ENCODE results near the gene STAB2. TPM values are rescaled to one million over a fixed set of nuclear protein-coding genes. Genes with fewer than 3 reads are reported as not detected.

Gene STAB2
- total and polyA plus RNA-seq, 2 of the 8 experiments (the other 6 are each of a cell fraction or from before 2014, with no cell fraction given), result not detected

- TF ChIP-seq CTBP2 (IDR thresholded peaks at IDR 0.05; ENCODE audit: borderline replicate concordance, insufficient read depth, insufficient read length, low read length) (no peak), ZNF274 (IDR thresholded peaks at IDR 0.05; ENCODE audit: borderline replicate concordance, extremely low read depth, low read length) (no peak), SAP30 (IDR thresholded peaks at IDR 0.05; ENCODE audit: insufficient read depth, insufficient replicate concordance, low read length) (no peak), KDM5A (IDR thresholded peaks at IDR 0.05; ENCODE audit: low read length) (no peak), CBX5 (IDR thresholded peaks at IDR 0.05; ENCODE audit: low read depth, low read length) (no peak), GTF2F1 (IDR thresholded peaks at IDR 0.05; ENCODE audit: borderline replicate concordance, low read depth, low read length) (no peak), SP4 (IDR thresholded peaks at IDR 0.05; ENCODE audit: low read length) (no peak), MAFK (IDR thresholded peaks at IDR 0.05; ENCODE audit: low read depth, low read length) (no peak), BACH1 (IDR thresholded peaks at IDR 0.05; ENCODE audit: low read length) (no peak), JUND (IDR thresholded peaks at IDR 0.05; ENCODE audit: low read length) (no peak), BCL11A (IDR thresholded peaks at IDR 0.05; ENCODE audit: low read depth in 2 of 2, low read length in 2 of 2) (no peak), RAD21 (IDR thresholded peaks at IDR 0.05 in 1 of 2, conservative IDR thresholded peaks at IDR 0.05 in 1 of 2; ENCODE audit: low read depth in 2 of 2, low read length in 2 of 2) (no peak), TCF12 (IDR thresholded peaks at IDR 0.05; ENCODE audit: low read depth, low read length) (no peak), POLR2AphosphoS5 (IDR thresholded peaks at IDR 0.05; ENCODE audit: low read depth, low read length) (no peak)
- Histone ChIP-seq H3K9me3 (ENCODE audit: insufficient read depth in 2 of 2, low read depth in 1 of 2, low read length in 1 of 2) (no peaks in the 10 kb centered on the region), H3K36me3 (ENCODE audit: control insufficient read depth in 2 of 4, insufficient read depth in 4 of 4, low read length in 3 of 4) (no peaks in the 10 kb centered on the region), H3K18ac (ENCODE audit: extremely low read depth, low read length) (no peak overlapping the region), H3K4me2 (ENCODE audit: insufficient read depth in 1 of 2, low read depth in 2 of 2, low read length in 2 of 2) (no peak overlapping the region), H2BK5ac (ENCODE audit: low read depth, low read length) (no peak overlapping the region), H3K27ac (ENCODE audit: low read depth, low read length) (no peak overlapping the region), H3K23ac (ENCODE audit: insufficient read length) (no peak overlapping the region), H3K9ac (replicated peaks in 1 of 4; ENCODE audit: extremely low read depth in 1 of 4, low read depth in 3 of 4, low read length in 3 of 4) (no peak overlapping the region), H2BK15ac (ENCODE audit: low read length) (no peak overlapping the region), H3K56ac (replicated peaks; ENCODE audit: insufficient read length, low read depth, low read length) (no peak overlapping the region), H2BK120ac (replicated peaks; ENCODE audit: low read depth, low read length) (no peak overlapping the region), H2AK5ac (ENCODE audit: low read depth, low read length) (no peak overlapping the region), H4K8ac (ENCODE audit: extremely low read depth, insufficient read depth, low read length) (no peak overlapping the region), H4K20me1 (replicated peaks in 1 of 2; ENCODE audit: control insufficient read depth in 1 of 2, insufficient read depth in 2 of 2, low read length in 2 of 2) (no peaks in the 10 kb centered on the region), H3K4ac (replicated peaks; ENCODE audit: insufficient read length, low read depth, low read length) (no peak overlapping the region), H2BK20ac (ENCODE audit: low read length) (no peak overlapping the region), H2AFZ (ENCODE audit: low read length) (no peak overlapping the region), H3K14ac (ENCODE audit: insufficient read length) (no peak overlapping the region), H2BK12ac (ENCODE audit: low read depth, low read length) (no peak overlapping the region), H3K27me3 (replicated peaks in 1 of 4; ENCODE audit: control insufficient read depth in 3 of 4, extremely low read depth in 1 of 4, insufficient read depth in 3 of 4, low read length in 3 of 4) (no peaks in the 10 kb centered on the region), H3K79me2 (ENCODE audit: control insufficient read depth in 1 of 2, insufficient read depth in 2 of 2, low read length in 2 of 2) (no peaks in the 10 kb centered on the region), H3K4me1 (replicated peaks in 1 of 4; ENCODE audit: control insufficient read depth in 3 of 4, insufficient read depth in 4 of 4, low read length in 3 of 4) (no peaks in the 10 kb centered on the region), H4K91ac (replicated peaks; ENCODE audit: insufficient read length, low read length) (no peak overlapping the region), H3K23me2 (ENCODE audit: low read depth, low read length) (no peaks in the 10 kb centered on the region), H4K5ac (ENCODE audit: insufficient read length, low read depth, low read length) (no peak overlapping the region), H3K4me3 (ENCODE audit: extremely low read depth in 1 of 4, insufficient read depth in 2 of 4, low read depth in 3 of 4, low read length in 4 of 4) (no peak overlapping the region), H3K79me1 (ENCODE audit: low read depth, low read length) (no peaks in the 10 kb centered on the region)
- 38% methylated on average over 1 of the region's 1 CpG; no CpG with 5 or more reads in 1 of the 2 experiments for WGBS, 2 experiments (ENCODE audit: extremely low coverage in 1 of 2, insufficient coverage in 1 of 2, insufficient read length in 1 of 2, insufficient replicate concordance in 2 of 2, low coverage in 1 of 2, low lambda C conversion rate in 2 of 2, missing lambda C conversion rate in 1 of 2)
- ChIA-PET POLR2A (ENCODE audit: partially characterized antibody) (no interaction called here), CTCF (ENCODE audit: partially characterized antibody) (interaction anchor here (0.6 to 1.9 kb wide), 2 partner anchors 43 kb away, joined by 4 to 14 read pairs; no protein-coding TSS in a partner anchor)
- DNase-seq (ENCODE audit: low read depth in 1 of 2, low spot score in 2 of 2), result no peak
- FAIRE-seq, result no peak
These were observed 2.4 kb downstream of the STAB2 start for GRCh38 chr12:103589517-103589916.
